Measurements from ENCODE around the gene NPC2.

NPC2 gene

DNA sequence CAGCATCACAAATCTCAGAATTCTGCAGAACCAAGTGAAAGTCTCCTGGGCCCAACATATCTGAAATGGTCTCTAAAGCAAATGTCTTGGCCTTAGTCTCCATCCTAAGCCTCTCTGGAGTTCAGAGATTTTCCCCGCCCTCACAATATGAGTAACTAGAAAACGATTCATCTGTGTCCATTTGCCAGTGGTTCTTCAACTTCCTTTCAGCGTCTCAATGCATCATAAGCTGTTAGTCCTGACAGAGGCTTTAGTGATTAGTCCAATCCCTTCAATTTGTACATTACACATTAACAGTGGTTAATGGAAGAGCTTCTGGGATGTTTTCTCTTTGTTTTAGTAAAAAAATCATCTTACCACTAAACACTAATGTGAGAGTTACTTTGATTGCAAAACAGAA is 17.4 kb downstream of the NPC2 start:
- ChIA-PET POLR2A (interaction anchor here (1.2 kb wide), 1 partner anchor 117 kb away, joined by 3 read pairs; no protein-coding TSS in a partner anchor), CTCF (no interaction called here)
- no peak for DNase-seq (ENCODE audit: extremely low spot score)
- no peak for TF ChIP-seq ELF4 (IDR thresholded peaks at IDR 0.05)
- TF ChIP-seq, protein P1, sequence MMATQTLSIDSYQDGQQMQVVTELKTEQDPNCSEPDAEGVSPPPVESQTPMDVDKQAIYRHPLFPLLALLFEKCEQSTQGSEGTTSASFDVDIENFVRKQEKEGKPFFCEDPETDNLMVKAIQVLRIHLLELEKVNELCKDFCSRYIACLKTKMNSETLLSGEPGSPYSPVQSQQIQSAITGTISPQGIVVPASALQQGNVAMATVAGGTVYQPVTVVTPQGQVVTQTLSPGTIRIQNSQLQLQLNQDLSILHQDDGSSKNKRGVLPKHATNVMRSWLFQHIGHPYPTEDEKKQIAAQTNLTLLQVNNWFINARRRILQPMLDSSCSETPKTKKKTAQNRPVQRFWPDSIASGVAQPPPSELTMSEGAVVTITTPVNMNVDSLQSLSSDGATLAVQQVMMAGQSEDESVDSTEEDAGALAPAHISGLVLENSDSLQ (IDR thresholded peaks at IDR 0.05): no peak
- TF ChIP-seq LEF1 (IDR thresholded peaks at IDR 0.05; ENCODE audit: borderline replicate concordance): no peak
- TF ChIP-seq SP1 (IDR thresholded peaks at IDR 0.05): no peak
- TF ChIP-seq CTBP1 (IDR thresholded peaks at IDR 0.05; ENCODE audit: borderline replicate concordance): no peak
- no peak for TF ChIP-seq NFRKB (IDR thresholded peaks at IDR 0.05)
- no peak for TF ChIP-seq ARNT (IDR thresholded peaks at IDR 0.05)
- no peak for TF ChIP-seq TARDBP (IDR thresholded peaks at IDR 0.05)

DNA sequence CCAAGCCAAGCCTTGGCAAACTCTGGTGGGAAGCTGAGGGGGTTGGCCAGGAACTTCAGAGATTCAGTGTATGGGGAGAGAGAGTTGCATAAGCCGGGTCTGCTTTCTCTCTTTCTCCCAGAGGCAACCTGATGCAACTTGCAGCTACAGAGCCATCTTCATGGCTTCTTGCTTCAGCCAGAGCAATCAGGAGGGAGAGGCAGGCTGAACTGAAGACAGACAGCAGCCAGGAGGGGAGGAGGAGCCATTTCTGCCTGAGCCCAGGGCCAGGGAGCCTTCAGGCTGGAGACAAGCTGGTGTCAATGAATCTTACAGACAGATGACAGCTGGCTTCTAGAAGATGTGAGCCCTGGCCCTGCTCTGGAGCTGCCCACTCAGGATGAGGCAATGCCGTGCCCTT is 18.7 kb downstream of the NPC2 start:
- DNase-seq (ENCODE audit: extremely low spot score): no peak
- ChIA-PET POLR2A (no interaction called here), CTCF (interaction anchor here (0.6 kb wide), 1 partner anchor 841 kb away, joined by 3 read pairs; no protein-coding TSS in a partner anchor)
- TF ChIP-seq, protein P1 (IDR thresholded peaks at IDR 0.05): no peak
- no peak for TF ChIP-seq SUZ12 (IDR thresholded peaks at IDR 0.05)
- no peak for TF ChIP-seq TARDBP (IDR thresholded peaks at IDR 0.05)
- no peak for TF ChIP-seq FOXM1 (IDR thresholded peaks at IDR 0.05; ENCODE audit: borderline replicate concordance)
- TF ChIP-seq NFRKB (IDR thresholded peaks at IDR 0.05): no peak
- TF ChIP-seq SP1 (IDR thresholded peaks at IDR 0.05): no peak
- TF ChIP-seq ZNF384 (IDR thresholded peaks at IDR 0.05): no peak
- TF ChIP-seq L3MBTL2 (conservative IDR thresholded peaks at IDR 0.05): no peak
- no peak for TF ChIP-seq CTBP1 (IDR thresholded peaks at IDR 0.05; ENCODE audit: borderline replicate concordance)
- TF ChIP-seq FOXA1 (IDR thresholded peaks at IDR 0.05): no peak
- no peak for TF ChIP-seq BHLHE40 (IDR thresholded peaks at IDR 0.05; ENCODE audit: borderline replicate concordance)
- no peak for TF ChIP-seq HDGF (IDR thresholded peaks at IDR 0.05; ENCODE audit: borderline replicate concordance)
- no peak for TF ChIP-seq ARNT (IDR thresholded peaks at IDR 0.05)
- no peak for TF ChIP-seq LEF1 (IDR thresholded peaks at IDR 0.05; ENCODE audit: borderline replicate concordance)
- TF ChIP-seq FOXK2 (IDR thresholded peaks at IDR 0.05): no peak
- no peak for TF ChIP-seq ELF4 (IDR thresholded peaks at IDR 0.05)

DNA sequence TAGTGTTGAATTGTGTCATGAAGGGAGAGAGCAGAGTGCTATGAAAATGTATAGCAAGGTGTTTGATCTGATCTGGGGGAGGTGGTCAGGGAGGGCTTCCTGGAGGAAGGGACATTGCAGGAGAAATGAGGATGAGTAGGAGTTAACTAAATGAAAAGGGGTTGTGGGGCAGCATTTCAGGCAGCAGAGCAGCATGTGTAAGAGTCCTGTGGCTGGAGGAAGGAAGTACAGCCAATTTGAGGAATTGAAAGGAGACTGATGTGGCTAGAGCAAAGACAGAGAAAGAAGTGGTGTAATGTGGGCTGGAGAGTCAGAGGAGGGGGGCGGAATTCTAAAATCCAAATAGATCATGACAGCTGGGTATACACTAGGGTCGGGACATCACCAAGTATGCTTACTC is 20.5 kb downstream of the NPC2 start:
- CTCF ChIA-PET: no interaction called here
- TF ChIP-seq FOXM1 (IDR thresholded peaks at IDR 0.05; ENCODE audit: borderline replicate concordance) (no peak), L3MBTL2 (conservative IDR thresholded peaks at IDR 0.05) (no peak), TARDBP (IDR thresholded peaks at IDR 0.05) (no peak), SP1 (IDR thresholded peaks at IDR 0.05) (no peak), FOXK2 (IDR thresholded peaks at IDR 0.05) (no peak), LEF1 (IDR thresholded peaks at IDR 0.05; ENCODE audit: borderline replicate concordance) (no peak), BHLHE40 (IDR thresholded peaks at IDR 0.05; ENCODE audit: borderline replicate concordance) (no peak), ZNF384 (IDR thresholded peaks at IDR 0.05) (no peak), HDGF (IDR thresholded peaks at IDR 0.05; ENCODE audit: borderline replicate concordance) (no peak), ARNT (IDR thresholded peaks at IDR 0.05) (no peak), CTBP1 (IDR thresholded peaks at IDR 0.05; ENCODE audit: borderline replicate concordance) (no peak), ELF4 (IDR thresholded peaks at IDR 0.05) (no peak), NFRKB (IDR thresholded peaks at IDR 0.05) (no peak), SUZ12 (IDR thresholded peaks at IDR 0.05) (no peak), FOXA1 (IDR thresholded peaks at IDR 0.05) (no peak)
- TF ChIP-seq, protein P1 (IDR thresholded peaks at IDR 0.05): no peak
- no peak for DNase-seq (ENCODE audit: extremely low spot score)

GRCh38 chr14:74469548-74470518 is 23.3 kb downstream of the NPC2 start:
- ChIA-PET POLR2A (interaction anchor here (1.0 kb wide), 1 partner anchor 30 kb away, joined by 3 read pairs; no protein-coding TSS in a partner anchor), CTCF (no interaction called here)
- TF ChIP-seq L3MBTL2 (conservative IDR thresholded peaks at IDR 0.05): no peak
- TF ChIP-seq SUZ12 (IDR thresholded peaks at IDR 0.05): no peak
- no peak for TF ChIP-seq SP1 (IDR thresholded peaks at IDR 0.05)
- no peak for TF ChIP-seq BHLHE40 (IDR thresholded peaks at IDR 0.05; ENCODE audit: borderline replicate concordance)
- TF ChIP-seq CTBP1 (IDR thresholded peaks at IDR 0.05; ENCODE audit: borderline replicate concordance): no peak
- TF ChIP-seq LEF1 (IDR thresholded peaks at IDR 0.05; ENCODE audit: borderline replicate concordance): no peak
- TF ChIP-seq ARNT (IDR thresholded peaks at IDR 0.05): no peak
- TF ChIP-seq FOXA1 (IDR thresholded peaks at IDR 0.05): no peak
- TF ChIP-seq FOXK2 (IDR thresholded peaks at IDR 0.05): no peak
- no peak for TF ChIP-seq HDGF (IDR thresholded peaks at IDR 0.05; ENCODE audit: borderline replicate concordance)
- TF ChIP-seq FOXM1 (IDR thresholded peaks at IDR 0.05; ENCODE audit: borderline replicate concordance): no peak
- no peak for TF ChIP-seq ZNF384 (IDR thresholded peaks at IDR 0.05)
- no peak for TF ChIP-seq NFRKB (IDR thresholded peaks at IDR 0.05)
- TF ChIP-seq, protein P1 (IDR thresholded peaks at IDR 0.05): no peak
- no peak for TF ChIP-seq ELF4 (IDR thresholded peaks at IDR 0.05)
- DNase-seq (ENCODE audit: extremely low spot score): no peak

More for the DNA sequence above, 20.5 kb downstream of the NPC2 start:
- POLR2A ChIA-PET: no interaction called here

DNA sequence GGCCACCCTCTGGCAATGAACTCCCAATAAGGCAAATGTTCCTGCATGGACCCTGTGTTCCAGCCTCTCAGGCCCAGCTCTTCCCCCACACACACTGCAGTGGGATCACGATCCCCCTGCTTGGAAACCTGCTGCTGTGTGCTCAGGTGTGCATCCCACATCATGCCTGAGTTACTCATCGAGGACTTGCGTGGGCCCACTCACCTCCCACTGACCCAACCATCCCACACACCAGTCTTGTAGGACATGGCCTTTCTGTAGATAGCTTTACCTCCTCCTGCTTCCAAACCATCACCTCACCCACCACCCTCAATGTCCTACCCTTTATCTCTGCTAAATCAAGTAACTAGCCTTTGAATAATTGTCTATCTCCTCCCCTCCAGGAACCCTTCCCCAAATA is 24.6 kb downstream of the NPC2 start:
- ChIA-PET POLR2A (interaction anchor here (0.6 kb wide), 1 partner anchor 105 kb away, joined by 3 read pairs; no protein-coding TSS in a partner anchor), CTCF (interaction anchor here (1.0 kb wide), 1 partner anchor 12 kb away, joined by 3 read pairs; no protein-coding TSS in a partner anchor)
- TF ChIP-seq NFRKB (IDR thresholded peaks at IDR 0.05) (no peak), ARNT (IDR thresholded peaks at IDR 0.05) (no peak), ELF4 (IDR thresholded peaks at IDR 0.05) (no peak), L3MBTL2 (conservative IDR thresholded peaks at IDR 0.05) (no peak), HDGF (IDR thresholded peaks at IDR 0.05; ENCODE audit: borderline replicate concordance) (no peak), FOXM1 (IDR thresholded peaks at IDR 0.05; ENCODE audit: borderline replicate concordance) (no peak), ZNF384 (IDR thresholded peaks at IDR 0.05) (no peak), LEF1 (IDR thresholded peaks at IDR 0.05; ENCODE audit: borderline replicate concordance) (no peak), FOXK2 (IDR thresholded peaks at IDR 0.05) (no peak), SP1 (IDR thresholded peaks at IDR 0.05) (no peak), SUZ12 (IDR thresholded peaks at IDR 0.05) (no peak), CTBP1 (IDR thresholded peaks at IDR 0.05; ENCODE audit: borderline replicate concordance) (no peak), FOXA1 (IDR thresholded peaks at IDR 0.05) (no peak), TARDBP (IDR thresholded peaks at IDR 0.05) (no peak), BHLHE40 (IDR thresholded peaks at IDR 0.05; ENCODE audit: borderline replicate concordance) (no peak)
- TF ChIP-seq, protein P1 (IDR thresholded peaks at IDR 0.05): no peak
- no peak for DNase-seq (ENCODE audit: extremely low spot score)

Data from HEK293T (cell line).